ENCODE measurements around the gene CAMKV. TPM values are rescaled to one million over a fixed set of nuclear protein-coding genes. Genes with fewer than 3 reads are reported as not detected.
A peak's percentile ranks its signal among the peaks of the same experiment; 100 is the strongest.

The CAMKV gene
- total RNA-seq, 1 donor from 2014 or later: under 0.01 TPM

- no peak for DNase-seq (ENCODE audit: low read depth)
Observed at GRCh38 chr3:49898991-49899390, 29.3 kb upstream of the CAMKV start.

GRCh38 chr3:49896345-49896744 lies 26.6 kb upstream of the CAMKV start:
- no peak for DNase-seq (ENCODE audit: low read depth)

GRCh38 chr3:49895791-49896190 lies 26.1 kb upstream of the CAMKV start:
- DNase-seq (ENCODE audit: low read depth): no peak

DNA sequence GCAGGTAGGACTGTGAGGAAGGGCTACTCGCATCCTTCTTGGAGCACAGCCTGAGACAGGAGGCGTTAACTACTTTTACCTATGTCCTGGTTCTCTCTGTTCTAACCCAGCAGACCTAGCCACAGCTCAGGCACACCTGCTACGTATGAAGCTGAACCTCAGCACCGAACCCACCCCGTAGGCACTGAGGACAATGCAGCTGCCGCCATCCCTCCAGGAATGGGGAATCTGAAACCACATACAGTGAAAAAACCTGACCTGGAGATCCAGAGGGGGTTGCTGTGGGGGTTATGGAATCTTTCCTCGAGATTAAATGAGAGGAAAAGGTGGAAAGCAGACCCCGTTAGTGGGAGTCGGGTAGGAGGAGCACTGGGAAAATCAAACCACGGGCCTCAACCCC lies 19.6 kb upstream of the CAMKV start:
- DNase-seq (ENCODE audit: low read depth): no peak

DNA sequence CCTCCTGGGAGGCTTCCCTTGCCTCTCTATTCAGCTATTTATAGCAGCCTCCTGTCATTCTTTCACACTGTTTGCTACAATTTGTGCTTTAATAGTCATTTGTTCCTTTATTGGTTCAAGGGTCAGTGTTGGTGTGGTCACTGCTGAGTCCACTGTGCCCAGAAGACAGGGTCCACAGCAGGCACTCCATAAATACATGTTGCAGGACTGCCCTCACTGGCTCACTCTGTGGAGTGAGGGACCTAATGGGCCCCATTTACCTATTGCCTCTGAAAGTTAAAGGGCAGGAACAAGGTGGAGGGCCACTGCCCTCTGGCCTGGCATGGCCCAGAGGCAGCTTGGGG lies 17.2 kb upstream of the CAMKV start:
- no peak for DNase-seq (ENCODE audit: low read depth)

GRCh38 chr3:49883998-49884397 lies 14.3 kb upstream of the CAMKV start:
- no peak for DNase-seq (ENCODE audit: low read depth)

- no peak for DNase-seq (ENCODE audit: low read depth)
Observed at GRCh38 chr3:49882166-49882565, 12.5 kb upstream of the CAMKV start.

DNA sequence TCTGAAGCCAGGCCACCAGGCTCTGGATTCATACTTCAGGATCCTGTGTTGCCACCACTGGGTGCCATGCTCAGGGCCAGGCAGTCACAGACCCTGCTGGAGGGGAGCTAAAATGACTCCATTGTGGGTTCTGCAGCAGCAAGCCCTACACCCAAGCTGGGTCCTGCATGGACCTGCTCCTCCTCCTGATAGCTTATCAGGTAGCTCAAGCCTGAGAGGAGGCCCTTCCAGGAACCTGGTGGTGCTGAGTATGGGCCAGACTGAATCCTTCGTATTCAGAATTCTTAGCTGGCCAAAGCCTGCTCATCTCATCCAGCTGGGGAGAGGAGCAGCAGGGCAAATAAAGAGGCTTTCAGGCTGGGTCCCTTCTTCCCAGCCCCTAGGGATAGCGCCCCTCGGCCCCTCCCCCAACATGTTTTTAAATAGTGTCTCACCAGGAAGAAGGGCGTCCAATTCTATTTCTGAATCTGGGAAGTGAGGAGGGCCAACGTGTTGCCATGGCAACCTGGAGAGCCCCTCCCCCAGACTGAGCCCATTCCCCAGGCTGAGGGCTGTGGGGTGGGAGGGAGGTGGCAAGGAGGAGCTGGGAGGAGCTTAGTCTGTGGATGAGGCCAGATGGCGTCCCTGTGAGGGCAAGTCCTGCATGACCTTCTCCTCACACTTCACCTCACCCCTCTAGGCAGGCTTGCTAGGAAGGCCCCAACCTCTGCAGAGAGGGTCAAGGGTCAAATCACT lies 11.0 kb upstream of the CAMKV start:
- no peak for DNase-seq (ENCODE audit: low read depth)

- no peak for DNase-seq (ENCODE audit: low read depth)
Observed at GRCh38 chr3:49879721-49880120, 10.0 kb upstream of the CAMKV start.

DNA sequence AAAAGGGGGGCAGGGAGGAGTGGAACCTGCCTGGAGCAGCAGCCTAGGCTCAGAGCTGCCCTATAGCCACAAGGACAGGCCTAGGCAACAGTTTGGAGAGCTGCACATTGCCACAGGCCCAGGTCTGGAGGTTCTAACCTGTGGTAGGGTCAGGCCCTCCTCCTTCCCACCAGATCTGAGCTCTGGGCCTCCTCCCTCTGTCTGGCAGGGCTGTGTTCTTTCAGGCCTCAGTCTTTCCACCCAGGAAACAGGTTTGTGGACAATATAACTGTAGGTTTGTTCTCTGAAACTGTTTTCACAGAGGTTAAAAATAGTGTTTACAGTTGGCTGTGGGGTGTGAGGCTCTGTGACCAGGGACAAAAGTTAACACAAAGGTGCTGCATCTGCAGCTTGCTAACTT lies 9.0 kb upstream of the CAMKV start:
- no peak for DNase-seq (ENCODE audit: low read depth)

DNA sequence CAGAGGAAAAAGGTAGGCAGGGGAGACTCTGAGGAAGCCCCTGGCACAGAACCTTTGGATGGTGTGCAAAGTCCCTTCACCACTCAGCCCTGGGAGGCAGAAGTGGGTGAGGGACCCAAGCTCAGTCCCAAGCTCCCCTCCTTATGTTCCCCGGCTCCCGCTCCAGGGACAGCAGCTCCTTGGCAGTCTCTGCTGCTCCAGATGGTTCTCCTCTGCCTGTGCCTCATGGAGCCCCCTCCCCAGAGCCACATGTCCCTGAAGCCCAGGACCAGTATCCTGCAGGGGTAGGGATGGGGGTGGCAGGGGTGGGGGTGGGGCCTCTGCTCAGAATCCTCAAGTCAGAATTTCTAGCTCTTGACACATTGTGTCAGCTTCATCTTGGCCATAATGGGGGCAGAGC lies 8.0 kb upstream of the CAMKV start:
- DNase-seq (ENCODE audit: low read depth): no peak

DNA sequence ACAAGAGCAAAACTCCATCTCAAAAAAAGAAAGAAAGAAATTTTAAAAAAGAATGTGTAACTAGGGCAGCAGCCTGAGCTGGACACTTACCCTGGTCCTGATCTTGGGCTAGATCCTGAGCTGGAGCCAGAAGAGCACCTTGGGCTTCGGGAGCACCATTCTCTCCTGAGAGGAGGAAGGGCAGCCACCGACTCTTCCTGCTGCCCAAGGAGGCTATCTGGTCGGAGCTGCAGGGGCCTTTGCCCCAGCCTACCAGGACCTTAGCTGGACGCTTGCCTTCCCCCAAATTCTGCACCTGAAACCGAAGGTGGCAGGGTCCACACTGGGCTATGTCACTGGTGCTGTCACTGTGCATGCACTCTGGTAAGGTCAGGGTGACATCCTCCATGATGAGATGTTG lies 6.9 kb upstream of the CAMKV start:
- no peak for DNase-seq (ENCODE audit: low read depth)

- DNase-seq (ENCODE audit: low read depth): no peak
Observed at GRCh38 chr3:49873623-49874022, 3.9 kb upstream of the CAMKV start.

GRCh38 chr3:49872801-49873281 lies 3.1 kb upstream of the CAMKV start:
- peak; percentile 66 for DNase-seq (ENCODE audit: low read depth)

DNA sequence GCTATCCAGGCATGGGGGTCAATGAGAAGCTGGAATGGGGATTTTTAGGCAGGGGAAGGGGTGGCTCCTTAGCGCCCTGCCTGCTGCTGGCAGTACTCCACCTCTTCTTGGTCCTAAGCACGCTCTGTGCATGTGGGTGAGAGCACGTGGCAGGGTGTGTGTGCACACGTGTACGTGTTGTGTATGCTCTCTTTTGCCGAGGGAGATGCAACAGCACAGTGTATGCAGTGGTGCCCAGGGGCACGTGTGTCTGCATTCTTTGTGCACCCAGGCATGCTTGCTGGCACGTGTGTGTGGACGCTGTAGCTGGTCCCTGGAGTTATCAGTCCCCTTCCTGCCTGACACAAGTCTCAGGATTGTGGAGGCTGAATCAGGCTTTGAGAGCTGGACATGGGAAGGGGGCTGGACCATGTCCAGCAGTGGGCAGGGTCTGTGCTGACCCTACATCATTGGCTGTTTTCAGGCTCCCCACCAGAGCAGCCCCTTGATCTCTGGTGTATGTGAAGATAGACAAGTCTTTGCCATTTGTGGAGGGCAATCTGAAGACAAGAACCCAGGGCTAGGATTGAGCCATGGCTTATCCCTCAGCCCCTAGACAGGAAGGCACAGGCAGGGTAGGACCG lies 1.9 kb upstream of the CAMKV start:
- DNase-seq (ENCODE audit: low read depth): no peak

GRCh38 chr3:49868862-49869466 lies 742 bp downstream of the CAMKV start:
- no peak for DNase-seq (ENCODE audit: low read depth)

DNA sequence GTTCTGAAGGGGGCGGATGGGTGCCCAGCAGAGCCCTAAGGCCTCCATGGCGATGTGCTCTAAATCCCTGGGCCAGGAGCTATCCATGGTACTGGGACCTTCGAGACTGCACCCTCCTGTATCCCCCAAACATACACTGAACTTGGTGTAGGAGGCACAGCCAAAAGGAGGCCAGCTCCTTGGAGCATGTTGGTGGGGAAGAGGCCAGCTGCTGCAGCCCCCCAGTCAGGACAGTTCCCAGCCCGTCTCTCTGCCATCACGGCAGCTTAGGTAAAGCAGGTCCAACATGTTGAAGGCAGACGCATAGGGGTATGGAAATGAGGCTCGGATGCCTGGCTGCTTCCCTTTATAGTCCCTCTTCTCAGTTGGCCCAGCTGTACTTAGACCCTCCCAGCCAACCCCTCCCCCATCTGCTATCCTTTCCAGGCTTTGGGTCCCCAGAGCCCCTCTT lies 1.8 kb downstream of the CAMKV start:
- peak; percentile 31 for DNase-seq (ENCODE audit: low read depth)

DNA sequence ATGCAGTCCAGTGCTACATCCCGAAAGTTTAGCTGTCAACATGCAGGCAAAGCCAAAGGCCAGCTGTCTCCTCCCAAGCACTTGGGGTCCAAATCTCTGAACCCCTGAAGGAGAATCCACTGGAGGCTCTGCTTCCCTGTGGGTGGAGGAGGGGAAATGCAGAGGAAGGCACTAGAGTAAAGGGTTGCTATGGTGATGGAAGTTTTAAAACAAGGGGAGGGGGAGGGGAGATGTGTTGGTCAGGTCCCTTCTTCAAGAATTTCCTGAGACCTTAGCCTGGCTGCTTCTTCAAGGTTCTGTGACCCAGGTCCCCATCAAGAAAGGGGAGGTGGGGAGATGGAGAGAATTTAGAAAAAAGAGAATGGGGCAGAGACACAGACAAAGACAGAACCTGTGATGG lies 2.3 kb downstream of the CAMKV start:
- DNase-seq (ENCODE audit: low read depth): no peak

GRCh38 chr3:49865198-49865784 lies 4.4 kb downstream of the CAMKV start:
- DNase-seq (ENCODE audit: low read depth): no peak

- DNase-seq (ENCODE audit: low read depth): no peak
Observed at GRCh38 chr3:49864505-49864904, 5.2 kb downstream of the CAMKV start.

GRCh38 chr3:49859576-49860305 lies 10.0 kb downstream of the CAMKV start:
- no peak for DNase-seq (ENCODE audit: low read depth)

Measured in renal cortical epithelial cell (primary cell).